ENCODE results near the gene RAB37.

RAB37 gene

GRCh38 chr17:74779948-74780400 is 42.9 kb downstream of the RAB37 start:
- no peak for DNase-seq (ENCODE audit: low read depth)

DNA sequence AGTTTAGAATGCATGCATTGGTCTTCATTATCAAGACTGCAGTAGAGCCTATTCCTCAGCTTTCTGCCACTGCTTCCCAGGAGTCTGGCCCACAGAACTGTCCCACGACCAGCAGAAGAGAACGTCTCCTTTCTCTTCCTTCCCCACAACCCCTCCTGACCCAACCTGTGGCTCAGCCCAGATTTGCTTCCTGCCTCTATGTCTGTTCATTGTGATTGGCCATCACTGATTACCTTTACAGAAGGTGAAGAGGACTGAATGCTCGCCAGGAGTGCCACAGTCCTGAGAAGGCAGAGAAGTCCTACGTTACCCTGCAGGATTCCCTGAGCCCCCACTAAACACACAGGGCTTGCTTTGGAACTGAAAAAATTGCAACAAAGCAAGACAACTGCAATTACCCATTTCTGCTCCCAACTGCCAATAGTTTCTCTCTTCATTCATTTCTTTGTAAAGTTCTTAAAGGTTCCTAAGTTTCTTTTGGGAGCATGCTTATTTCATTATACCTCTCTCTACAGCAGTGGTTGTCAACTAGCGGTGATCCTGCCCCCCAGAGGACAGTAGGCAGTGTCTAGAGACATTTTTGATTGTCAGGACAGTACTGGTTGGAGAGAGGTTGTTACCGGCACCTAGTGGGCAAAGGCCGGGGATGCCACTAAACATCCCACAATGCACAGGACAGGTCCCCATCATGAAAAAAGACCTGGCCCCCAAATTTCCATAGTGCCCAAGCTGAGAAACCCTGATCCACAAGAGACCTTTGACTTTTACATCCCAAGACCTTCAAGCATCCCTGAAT is 43.6 kb downstream of the RAB37 start:
- no peak for DNase-seq (ENCODE audit: low read depth)

GRCh38 chr17:74782571-74782970 is 45.5 kb downstream of the RAB37 start:
- DNase-seq (ENCODE audit: low read depth) = no peak

GRCh38 chr17:74784125-74784810 is 47.2 kb downstream of the RAB37 start:
- no peak for DNase-seq (ENCODE audit: low read depth)

- no peak for DNase-seq (ENCODE audit: low read depth)
Observed at GRCh38 chr17:74785096-74785980, 48.3 kb downstream of the RAB37 start.

DNA sequence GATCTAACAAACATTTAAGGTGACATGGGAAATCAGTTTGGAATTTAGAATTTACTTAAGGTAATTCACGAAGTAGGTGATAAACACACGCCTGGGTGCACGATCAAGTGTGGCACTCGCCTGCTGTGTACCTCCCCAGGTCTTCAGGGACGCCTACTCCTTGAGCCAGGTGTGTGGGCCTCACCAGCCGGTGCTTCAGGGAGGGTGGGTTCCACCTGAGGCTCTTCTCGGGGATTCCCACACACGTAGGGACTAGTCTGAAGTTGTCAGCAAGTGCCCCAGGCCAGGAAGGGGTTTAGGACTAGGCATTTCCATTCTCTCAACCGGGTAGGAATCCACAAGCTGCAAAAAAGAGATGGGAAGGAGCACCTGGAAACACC is 48.9 kb downstream of the RAB37 start:
- no peak for DNase-seq (ENCODE audit: low read depth)

GRCh38 chr17:74786431-74787055 is 49.5 kb downstream of the RAB37 start:
- DNase-seq (ENCODE audit: low read depth) = no peak

DNA sequence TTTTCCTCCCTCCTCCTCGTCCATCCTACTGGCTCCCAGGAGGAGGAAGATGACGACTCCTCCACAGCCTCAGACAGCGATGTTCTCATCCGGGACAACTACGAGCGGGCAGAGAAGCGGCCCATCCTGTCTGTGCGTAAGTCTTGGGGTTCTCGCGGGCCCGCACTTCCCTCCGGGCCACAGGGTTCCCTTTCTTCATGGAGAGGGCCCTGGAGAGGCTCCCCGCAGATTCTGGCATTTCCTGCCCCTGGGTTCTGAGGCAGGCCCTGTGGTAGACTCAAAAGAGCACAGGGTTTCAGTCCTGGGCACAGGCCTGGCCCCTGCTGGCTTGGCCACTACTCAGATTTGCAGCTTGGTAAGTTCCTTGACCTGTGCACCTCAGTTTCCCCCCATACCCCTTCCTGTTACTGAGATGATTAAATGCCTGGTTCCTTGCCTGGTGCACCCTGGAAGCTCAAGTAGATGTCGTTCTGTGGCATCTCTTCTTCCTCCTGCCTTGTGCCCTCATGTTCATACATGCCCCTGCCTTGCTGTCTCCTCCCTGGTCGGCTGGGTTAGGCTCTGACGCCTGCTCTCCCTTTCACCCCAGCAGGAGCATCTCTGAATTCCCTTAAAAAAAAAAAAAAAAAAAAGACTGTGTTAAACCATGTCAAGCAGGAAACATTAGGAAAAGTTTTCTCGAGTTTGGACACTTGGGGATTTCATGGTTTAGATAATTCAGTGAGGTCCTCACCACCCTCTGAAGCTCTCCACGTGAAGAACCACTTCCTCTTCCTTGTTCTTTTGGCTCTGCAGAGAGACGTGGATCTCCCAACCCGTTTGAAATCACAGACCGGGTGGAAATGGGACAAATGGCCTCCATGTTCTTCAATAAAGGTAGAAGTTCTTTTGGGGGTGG is 53.4 kb downstream of the RAB37 start:
- no peak for DNase-seq (ENCODE audit: low read depth)

GRCh38 chr17:74792586-74793105 is 55.6 kb downstream of the RAB37 start:
- no peak for DNase-seq (ENCODE audit: low read depth)

DNA sequence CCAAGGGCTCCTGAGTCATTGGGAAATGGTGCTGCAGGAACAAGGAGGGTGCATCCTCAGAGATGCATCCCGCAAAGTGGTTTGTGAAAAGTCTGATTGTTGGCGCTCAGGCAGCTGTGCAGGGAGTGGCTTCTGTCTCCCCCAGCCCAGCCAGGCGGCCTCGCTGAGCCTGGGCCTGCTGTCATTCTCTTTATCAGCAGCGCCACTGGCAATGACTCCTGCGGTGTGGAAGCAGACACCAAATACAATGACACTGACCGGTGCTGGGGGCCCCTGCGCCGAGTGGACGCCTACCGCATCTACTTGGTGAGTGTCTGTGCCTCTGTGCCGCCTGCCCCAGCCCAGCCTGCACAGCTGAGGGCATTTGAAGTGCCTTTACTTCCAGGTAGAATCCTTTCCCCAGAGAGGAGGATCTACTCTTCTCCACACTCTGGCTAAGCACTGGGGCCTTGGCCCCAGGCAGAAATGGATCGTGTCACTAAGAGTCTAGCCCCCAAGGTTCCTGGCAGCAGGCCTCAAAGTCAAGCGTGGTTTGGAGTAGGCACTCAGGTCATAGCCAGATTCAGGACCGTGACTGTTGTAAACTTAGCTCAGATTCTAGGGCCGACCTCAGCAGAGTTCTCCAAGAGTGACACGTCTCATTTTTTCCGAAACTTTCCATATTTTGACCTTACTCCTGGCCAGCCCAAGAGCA is 58.4 kb downstream of the RAB37 start:
- no peak for DNase-seq (ENCODE audit: low read depth)

DNA sequence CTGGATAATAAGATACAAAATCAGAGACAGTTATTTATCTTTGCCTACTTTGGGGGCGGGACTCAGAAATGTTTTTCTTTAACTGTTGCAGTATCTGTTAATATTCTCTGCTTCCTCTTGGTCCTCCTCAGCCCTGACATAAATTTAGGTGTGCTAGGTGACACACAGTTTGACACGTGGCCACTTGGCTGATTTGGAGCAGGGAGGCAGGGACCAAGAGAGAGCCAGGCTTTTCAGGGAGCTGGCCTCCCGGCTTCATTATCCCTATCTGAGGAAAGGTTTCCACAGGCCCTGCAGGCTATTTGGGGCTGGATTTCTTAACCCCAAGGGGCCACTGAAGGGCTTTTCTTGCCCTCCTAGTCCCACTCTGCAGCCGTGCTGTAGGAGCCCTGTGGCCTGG is 59.2 kb downstream of the RAB37 start:
- no peak for DNase-seq (ENCODE audit: low read depth)

DNA sequence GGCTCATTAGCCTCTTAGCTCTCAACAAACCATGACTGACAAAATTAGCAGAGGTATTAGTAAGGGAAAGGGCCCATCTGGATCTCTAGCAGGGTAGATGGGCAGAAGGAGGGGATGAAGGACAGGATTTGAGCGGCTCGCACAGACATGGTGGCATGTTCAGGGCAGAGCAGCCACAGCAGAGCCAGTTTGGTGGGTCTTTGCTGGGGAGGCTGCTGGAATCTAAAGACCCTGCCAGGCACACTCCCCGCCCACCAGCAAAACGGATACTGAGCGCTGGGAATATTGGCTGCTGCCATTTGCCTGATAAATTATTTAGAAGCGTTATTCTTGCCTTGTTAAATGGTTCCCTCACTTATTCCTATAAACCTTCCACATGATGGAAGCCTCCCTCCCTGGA is 59.8 kb downstream of the RAB37 start:
- no peak for DNase-seq (ENCODE audit: low read depth)

Measured in non-pigmented ciliary epithelial cell (primary cell).